Chondrocyte (in vitro differentiated cells): ENCODE results near the gene NFIC. TPM values are rescaled to one million over a fixed set of nuclear protein-coding genes. Genes with fewer than 3 reads are reported as not detected.
A peak's percentile ranks its signal among the peaks of the same experiment; 100 is the strongest.

Experiments
- DNase-seq: peaks from one replicate; pipeline ENCODE4 v3.0.0; 2021; ENCODE audit warnings: mixed read lengths, low spot score
- H3K27ac Mint-ChIP-seq: one replicate; pipeline ENCODE4 v1.8.0; 2021; ENCODE audit warnings: mild to moderate bottlenecking, moderate library complexity, mixed read lengths; ENCODE audit not compliant: unreplicated experiment
- H3K27me3 Mint-ChIP-seq: 2 replicates; pipeline ENCODE4 v1.8.0; 2021; ENCODE audit warnings: low read depth, mixed read lengths
- H3K36me3 Mint-ChIP-seq: 2 replicates; pipeline ENCODE4 v1.8.0; 2021; ENCODE audit warnings: low read depth, mixed read lengths
- H3K4me1 Mint-ChIP-seq: 2 replicates; pipeline ENCODE4 v1.8.0; 2021; ENCODE audit warnings: low read depth, mild to moderate bottlenecking, mixed read lengths
- H3K4me3 Mint-ChIP-seq: one replicate; pipeline ENCODE4 v1.8.0; 2021; ENCODE audit warnings: mild to moderate bottlenecking, moderate library complexity, mixed read lengths; ENCODE audit not compliant: unreplicated experiment
- H3K9me3 Mint-ChIP-seq: 2 replicates; pipeline ENCODE4 v1.8.0; 2021; ENCODE audit warnings: low read depth, mixed read lengths
- CTCF ChIP-seq: fragments of 200-600 bp; sonication (generic); IDR thresholded peaks from 2 replicates; pipeline ENCODE4 v1.5.0; 2021; ENCODE audit warnings: antibody characterized with exemption, mild to moderate bottlenecking, moderate library complexity
- total RNA-seq: library from RNA; stranded (reverse); gene quantifications from 3 replicates; pipeline ENCODE4 v1.2.1, GENCODE V29; 2021

The NFIC gene
- total RNA-seq, 1 donor from 2014 or later: 81.5 TPM

GRCh38 chr19:3369337-3370213 is 3.2 kb downstream of the NFIC start:
- peak; percentile 36 for TF ChIP-seq CTCF
- peak overlapping the region; percentile 89 for H3K27ac Mint-ChIP-seq
- no peaks in the 10 kb centered on the region for H3K27me3 Mint-ChIP-seq
- peaks cover 4% of the 10 kb centered on the region for H3K36me3 Mint-ChIP-seq
- H3K4me3 Mint-ChIP-seq: peak overlapping the region; percentile 72
- no peaks in the 10 kb centered on the region for H3K9me3 Mint-ChIP-seq
- DNase-seq: no peak
- H3K4me1 Mint-ChIP-seq: peaks cover 62% of the 10 kb centered on the region

DNA sequence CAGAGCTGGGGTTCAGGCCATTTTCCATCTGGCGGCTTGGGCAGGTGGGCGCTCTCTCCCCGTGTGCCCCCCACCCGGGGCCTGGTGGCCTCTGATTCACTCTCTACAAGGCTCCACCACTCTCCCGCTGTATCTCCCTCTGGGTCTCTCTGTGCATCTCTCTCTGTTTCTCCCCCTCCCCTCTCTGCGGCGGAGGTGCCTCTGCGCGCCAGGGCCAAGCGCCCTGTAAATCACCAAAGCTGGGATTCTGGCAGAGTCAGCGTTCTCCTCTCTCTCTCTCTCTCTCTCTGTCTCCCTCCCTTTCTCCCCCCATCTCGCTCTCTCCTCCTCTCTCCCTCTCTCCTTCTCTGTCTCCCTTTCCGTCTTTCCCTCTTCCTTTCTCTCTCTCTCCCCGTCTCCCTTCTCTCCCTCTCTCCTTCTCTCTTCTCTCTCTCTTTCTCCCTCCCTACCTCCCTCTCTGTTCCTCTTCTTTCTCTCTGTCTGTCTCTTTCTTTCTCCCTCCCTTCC is 3.9 kb downstream of the NFIC start:
- no peaks in the 10 kb centered on the region for H3K27me3 Mint-ChIP-seq
- H3K27ac Mint-ChIP-seq: peak overlapping the region; percentile 77
- no peaks in the 10 kb centered on the region for H3K9me3 Mint-ChIP-seq
- H3K4me3 Mint-ChIP-seq: peak overlapping the region; percentile 72
- peaks cover 4% of the 10 kb centered on the region for H3K36me3 Mint-ChIP-seq
- no peak for TF ChIP-seq CTCF
- H3K4me1 Mint-ChIP-seq: peaks cover 63% of the 10 kb centered on the region
- DNase-seq: no peak

- TF ChIP-seq CTCF: no peak
- Mint-ChIP-seq H3K27me3 (no peaks in the 10 kb centered on the region), H3K9me3 (no peaks in the 10 kb centered on the region), H3K27ac (no peak overlapping the region), H3K4me1 (peaks cover 64% of the 10 kb centered on the region), H3K4me3 (peak overlapping the region; percentile 6), H3K36me3 (peaks cover 4% of the 10 kb centered on the region)
- no peak for DNase-seq
Measured at GRCh38 chr19:3370728-3371591, 4.6 kb downstream of the NFIC start.

GRCh38 chr19:3372413-3372812 is 6.0 kb downstream of the NFIC start:
- Mint-ChIP-seq H3K4me3 (no peak overlapping the region), H3K36me3 (peaks cover 4% of the 10 kb centered on the region), H3K4me1 (peaks cover 69% of the 10 kb centered on the region), H3K9me3 (no peaks in the 10 kb centered on the region), H3K27ac (no peak overlapping the region), H3K27me3 (no peaks in the 10 kb centered on the region)
- no peak for TF ChIP-seq CTCF
- no peak for DNase-seq

DNA sequence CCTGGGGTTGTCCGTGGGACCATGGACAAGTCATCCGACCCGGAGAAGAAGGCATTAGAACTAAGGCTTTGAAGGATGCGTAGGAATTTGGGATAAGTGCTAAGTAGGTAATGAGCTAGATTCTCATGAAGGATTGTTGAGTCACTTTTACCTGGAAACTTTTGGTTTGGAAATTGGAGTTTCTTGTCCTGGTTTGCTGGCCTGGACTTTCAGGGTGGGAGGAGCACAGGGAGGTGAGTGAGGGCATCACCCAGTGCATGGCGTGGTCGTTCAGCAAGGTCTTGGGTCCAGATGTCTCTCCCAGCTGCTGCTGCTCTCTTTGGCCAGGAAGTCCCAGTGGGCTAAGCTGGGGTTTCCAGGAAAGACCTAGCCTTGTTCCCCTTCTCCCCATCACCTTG is 7.6 kb downstream of the NFIC start:
- Mint-ChIP-seq H3K9me3 (no peaks in the 10 kb centered on the region), H3K36me3 (peaks cover 4% of the 10 kb centered on the region), H3K4me3 (no peak overlapping the region), H3K27me3 (no peaks in the 10 kb centered on the region), H3K4me1 (peaks cover 54% of the 10 kb centered on the region), H3K27ac (peak overlapping the region; percentile 63)
- no peak for TF ChIP-seq CTCF
- DNase-seq: no peak
